Measurements from ENCODE around the gene NTF4. TPM values are rescaled to one million over a fixed set of nuclear protein-coding genes. Genes with fewer than 3 reads are reported as not detected.
"Not testable (repeated sequence)": the region's sequence is repeated elsewhere in the genome, so short reads cannot be mapped to it uniquely, and the experiment has no call there.

NTF4 gene
- total and polyA plus RNA-seq, 11 donors, result 0.76 TPM; not detected in 10

DNA sequence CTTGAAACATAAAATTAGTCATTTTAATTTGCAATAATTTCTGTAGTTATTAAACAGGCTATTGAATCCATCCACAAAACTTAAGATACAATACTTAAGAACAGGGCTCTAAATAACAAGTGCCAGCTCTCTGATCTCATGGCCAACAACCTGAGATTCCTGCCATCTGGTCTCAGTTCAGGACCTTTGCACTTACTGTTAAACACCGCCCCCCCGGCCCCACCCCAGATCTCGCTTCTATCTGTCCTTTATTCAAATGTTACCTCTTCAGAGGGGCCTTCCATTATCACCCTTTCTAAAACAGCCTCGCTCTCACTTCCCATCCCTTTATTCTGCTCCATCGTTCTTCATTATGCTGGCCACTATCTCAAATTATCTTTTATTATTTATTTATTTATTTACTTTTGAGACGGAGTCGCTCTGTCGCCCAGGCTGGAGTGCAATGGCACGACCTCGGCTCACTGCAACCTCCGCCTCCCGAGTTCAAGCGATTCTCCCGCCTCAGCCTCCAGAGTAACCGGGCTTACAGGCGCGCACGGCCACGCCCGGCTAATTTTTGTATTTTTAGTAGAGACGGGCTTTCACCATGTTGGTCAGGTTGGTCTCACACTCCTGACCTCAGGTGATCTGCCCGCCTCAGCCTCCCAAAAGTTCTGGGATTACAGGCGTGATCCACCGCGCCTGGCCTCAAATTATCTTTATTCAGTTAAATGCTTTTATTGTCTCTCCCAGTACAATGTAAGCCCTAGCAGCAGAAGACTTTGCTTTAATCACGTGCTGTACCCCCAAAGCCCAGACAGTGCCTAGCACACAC is 19.8 kb upstream of the NTF4 start:
- Histone ChIP-seq H3K27ac (peak overlapping the region; percentile 42 to 94 (median 87)), H3K4me3 (peak overlapping the region in 11 of 12 donors; percentile 83 to 99 (median 90)), H3K27me3 (peaks cover 0 to 3% (median 0%) of the 10 kb centered on the region in 9 donors), H3K36me3 (peaks cover 0 to 28% (median 22%) of the 10 kb centered on the region in 9 donors), H3K4me1 (peaks cover 0 to 36% (median 27%) of the 10 kb centered on the region in 12 donors), H3K9me3 (no peaks in the 10 kb centered on the region)
- ATAC-seq, result no peak
- no peak for TF ChIP-seq POLR2A (IDR thresholded peaks at IDR 0.05)
- TF ChIP-seq CTCF (IDR thresholded peaks at IDR 0.05), result no peak
- no peak for DNase-seq
- intact Hi-C loops (cut with DNase I), result loop anchor here in 1 of 10 donors (5.0 kb wide), 1 partner anchor 73 kb away; the partner anchor contains the start of genes HRC and TRPM4
- 69 to 71% (median 70%) methylated on average over 26 of the region's 26 CpGs for WGBS, 4 donors

GRCh38 chr19:49081273-49081672 is 16.7 kb upstream of the NTF4 start:
- ATAC-seq, result no peak
- Histone ChIP-seq H3K27me3 (peaks cover 0 to 3% (median 0%) of the 10 kb centered on the region in 9 donors), H3K27ac (no peak overlapping the region), H3K4me3 (no peak overlapping the region), H3K9me3 (no peaks in the 10 kb centered on the region), H3K36me3 (no peaks in the 10 kb centered on the region), H3K4me1 (peaks cover 0 to 10% (median 8%) of the 10 kb centered on the region in 12 donors)
- whole genome bisulfite sequencing, 4 donors, result 76 to 100% (median 91%) methylated on average over 1 of the region's 1 CpG
- intact Hi-C loops (cut with DNase I), result no loop called here
- DNase-seq, result no peak
- TF ChIP-seq POLR2A (IDR thresholded peaks at IDR 0.05), result no peak

DNA sequence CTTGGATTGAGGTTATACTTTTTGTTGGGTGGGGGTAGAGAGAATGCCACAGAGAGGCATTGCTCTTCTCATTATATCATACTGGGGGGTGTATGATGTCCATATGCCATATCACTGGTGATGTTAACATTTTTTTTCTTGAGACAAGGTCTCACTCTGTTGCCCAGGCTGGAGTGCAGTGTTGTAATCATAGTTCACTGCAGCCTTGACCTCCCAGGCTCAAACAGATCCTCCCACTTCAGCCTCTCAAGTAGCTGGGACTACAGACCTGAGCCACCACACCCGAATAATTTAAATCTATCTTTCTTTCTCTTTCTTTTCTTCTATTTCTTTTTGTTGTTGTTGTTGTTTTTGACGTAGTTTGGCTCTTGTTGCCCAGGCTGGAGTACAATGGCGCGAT is 15.8 kb upstream of the NTF4 start:
- H3K36me3 ChIP-seq, result no peaks in the 10 kb centered on the region
- peaks cover 0 to 3% (median 0%) of the 10 kb centered on the region in 9 donors for H3K27me3 ChIP-seq
- no peak overlapping the region for H3K4me3 ChIP-seq
- intact Hi-C loops (cut with DNase I), result no loop called here
- no peak for ATAC-seq
- DNase-seq, result no peak
- WGBS, 4 donors, result 77 to 94% (median 91%) methylated on average over 4 of the region's 4 CpGs
- peaks cover 0 to 7% (median 5%) of the 10 kb centered on the region in 12 donors for H3K4me1 ChIP-seq
- no peaks in the 10 kb centered on the region for H3K9me3 ChIP-seq
- H3K27ac ChIP-seq, result no peak overlapping the region
- TF ChIP-seq CTCF (IDR thresholded peaks at IDR 0.05) (no peak), POLR2A (IDR thresholded peaks at IDR 0.05) (no peak)

- peaks cover 9 to 47% (median 24%) of the 10 kb centered on the region in 9 donors for H3K27me3 ChIP-seq
- H3K27ac ChIP-seq, H3K4me3 ChIP-seq, H3K9me3 ChIP-seq, H3K36me3 ChIP-seq: not testable (repeated sequence)
- peaks cover 0 to 20% (median 1%) of the 10 kb centered on the region in 12 donors for H3K4me1 ChIP-seq
- WGBS, 4 donors, result 13 to 17% (median 15%) methylated on average over 7 to 9 of the region's 9 CpGs
- DNase-seq, result peak; percentile 63 to 84 (median 79)
- TF ChIP-seq CTCF (IDR thresholded peaks at IDR 0.05), result peak; percentile 47 to 75 (median 69)
- ATAC-seq, result peak in 2 of 4 donors; percentile 51 to 56
- intact Hi-C loops (cut with DNase I), result loop anchor here in 1 of 10 donors (1.0 to 2.0 kb wide), 2 partner anchors 70 to 134 kb away; no protein-coding TSS in a partner anchor
Measured at GRCh38 chr19:49074869-49075268, 10.3 kb upstream of the NTF4 start.
